Thyroid gland (tissue), 4 donors: Measurements from ENCODE around the gene MON1A. TPM values are rescaled to one million over a fixed set of nuclear protein-coding genes. Genes with fewer than 3 reads are reported as not detected.

Experiments
- DNase-seq, 2 donors: peaks; one replicate each; pipeline ENCODE4 v3.0.0-alpha.2; 2019
- H3K27ac ChIP-seq, 3 donors: fragments of 200-600 bp; sonication (generic); 1 replicate in 2 of 3; 2 replicates in 1 of 3; pipeline ENCODE4 v1.5.1; 2016 to 2019; ENCODE audit warnings: mild to moderate bottlenecking in 1 of 3, moderate library complexity in 1 of 3
- H3K27me3 ChIP-seq: fragments of 200-600 bp; sonication (generic); one replicate; pipeline ENCODE4 v1.5.1; 2019
- H3K36me3 ChIP-seq, 2 donors: fragments of 200-600 bp; sonication (generic); one replicate each; pipeline ENCODE4 v1.5.1; 2016 to 2019
- H3K4me1 ChIP-seq, 2 donors: fragments of 200-600 bp; sonication (generic); one replicate each; pipeline ENCODE4 v1.5.1; 2017 to 2019
- H3K4me3 ChIP-seq, 3 donors: fragments of 200-600 bp; sonication (generic); replicated peaks in 1 of 3; 1 replicate in 2 of 3; 2 replicates in 1 of 3; pipeline ENCODE4 v1.5.1; 2016; ENCODE audit warnings: mild to moderate bottlenecking in 1 of 3
- H3K9me3 ChIP-seq: fragments of 200-600 bp; sonication (generic); one replicate; pipeline ENCODE4 v1.5.1; 2017
- POLR2A ChIP-seq, 2 donors: fragments of 450-650 bp; IDR thresholded peaks; one replicate each; pipeline ENCODE4 v1.6.1; 2017; ENCODE audit warnings: antibody characterized with exemption in 2 of 2, mild to moderate bottlenecking in 2 of 2, moderate library complexity in 1 of 2
- WGBS, 2 donors: methylation state at CpG; one replicate each; pipeline ENCODE4 v1.1.5; 2017; 5-methylcytosine and 5-hydroxymethylcytosine counted together
- intact Hi-C: fragments of 100-400 bp; cut with DNase I; formaldehyde crosslinking; loops from one replicate; pipeline ENCODE4 v1.15.1; 2023
- total RNA-seq, 4 donors: library from RNA; depleted of rRNA; stranded (reverse); fragments of >200 nt; gene quantifications; one replicate each; pipeline ENCODE4 v1.2.3, GENCODE V29; 2016
- TF ChIP-seq, protein P1 (sequence below), 6 experiments: fragments of 200-600 bp in 3 of 6; fragments of 450-650 bp in 3 of 6; sonication (generic) in 3 of 6; IDR thresholded peaks; one replicate each; pipeline ENCODE4 v1.5.1; 2016 to 2019; ENCODE audit warnings: antibody characterized with exemption in 6 of 6, mild to moderate bottlenecking in 2 of 6, inconsistent platforms in 1 of 6, moderate library complexity in 1 of 6

The MON1A gene, protein sequence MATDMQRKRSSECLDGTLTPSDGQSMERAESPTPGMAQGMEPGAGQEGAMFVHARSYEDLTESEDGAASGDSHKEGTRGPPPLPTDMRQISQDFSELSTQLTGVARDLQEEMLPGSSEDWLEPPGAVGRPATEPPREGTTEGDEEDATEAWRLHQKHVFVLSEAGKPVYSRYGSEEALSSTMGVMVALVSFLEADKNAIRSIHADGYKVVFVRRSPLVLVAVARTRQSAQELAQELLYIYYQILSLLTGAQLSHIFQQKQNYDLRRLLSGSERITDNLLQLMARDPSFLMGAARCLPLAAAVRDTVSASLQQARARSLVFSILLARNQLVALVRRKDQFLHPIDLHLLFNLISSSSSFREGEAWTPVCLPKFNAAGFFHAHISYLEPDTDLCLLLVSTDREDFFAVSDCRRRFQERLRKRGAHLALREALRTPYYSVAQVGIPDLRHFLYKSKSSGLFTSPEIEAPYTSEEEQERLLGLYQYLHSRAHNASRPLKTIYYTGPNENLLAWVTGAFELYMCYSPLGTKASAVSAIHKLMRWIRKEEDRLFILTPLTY
- 10 to 100 TPM; 12.1 to 19.9 (median 18.7) TPM for total RNA-seq

- H3K36me3 ChIP-seq = no peaks in the 10 kb centered on the region
- WGBS, 2 donors = 1 to 10% methylated on average over 12 to 28 of the region's 56 CpGs
- H3K4me3 ChIP-seq = peak within 1 kb of the TSS; percentile 24 to 63 (median 51)
- H3K27ac ChIP-seq = peak within 1 kb of the TSS; percentile 87 to 90 (median 88)
- no peaks in the 10 kb centered on the region for H3K9me3 ChIP-seq
- no peaks in the 10 kb centered on the region for H3K27me3 ChIP-seq
- DNase-seq = peak; percentile 96 to 97
- H3K4me1 ChIP-seq = peaks cover 26 to 40% of the 10 kb centered on the region in 2 donors
- TF ChIP-seq, protein P1, sequence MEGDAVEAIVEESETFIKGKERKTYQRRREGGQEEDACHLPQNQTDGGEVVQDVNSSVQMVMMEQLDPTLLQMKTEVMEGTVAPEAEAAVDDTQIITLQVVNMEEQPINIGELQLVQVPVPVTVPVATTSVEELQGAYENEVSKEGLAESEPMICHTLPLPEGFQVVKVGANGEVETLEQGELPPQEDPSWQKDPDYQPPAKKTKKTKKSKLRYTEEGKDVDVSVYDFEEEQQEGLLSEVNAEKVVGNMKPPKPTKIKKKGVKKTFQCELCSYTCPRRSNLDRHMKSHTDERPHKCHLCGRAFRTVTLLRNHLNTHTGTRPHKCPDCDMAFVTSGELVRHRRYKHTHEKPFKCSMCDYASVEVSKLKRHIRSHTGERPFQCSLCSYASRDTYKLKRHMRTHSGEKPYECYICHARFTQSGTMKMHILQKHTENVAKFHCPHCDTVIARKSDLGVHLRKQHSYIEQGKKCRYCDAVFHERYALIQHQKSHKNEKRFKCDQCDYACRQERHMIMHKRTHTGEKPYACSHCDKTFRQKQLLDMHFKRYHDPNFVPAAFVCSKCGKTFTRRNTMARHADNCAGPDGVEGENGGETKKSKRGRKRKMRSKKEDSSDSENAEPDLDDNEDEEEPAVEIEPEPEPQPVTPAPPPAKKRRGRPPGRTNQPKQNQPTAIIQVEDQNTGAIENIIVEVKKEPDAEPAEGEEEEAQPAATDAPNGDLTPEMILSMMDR (IDR thresholded peaks at IDR 0.05) = peak in 4 of 6 experiments; percentile 18 to 47 (median 19)
- TF ChIP-seq POLR2A (IDR thresholded peaks at IDR 0.05) = peak in 1 of 2 donors; percentile 73
- intact Hi-C loops = no loop called here
These were observed at the start of gene MON1A for GRCh38 chr3:49929291-49930167. MON1A (minus strand) TSS chr3:49929811; CDS start chr3:49913346, 16,465 bp downstream.

- Histone ChIP-seq H3K27ac (no peak overlapping the region), H3K4me1 (peaks cover 8% of the 10 kb centered on the region in 2 donors), H3K4me3 (no peak overlapping the region), H3K36me3 (peaks cover 16 to 17% of the 10 kb centered on the region in 2 donors), H3K9me3 (no peaks in the 10 kb centered on the region), H3K27me3 (no peaks in the 10 kb centered on the region)
- WGBS, 2 donors = 89 to 91% methylated on average over 2 of the region's 2 CpGs
- intact Hi-C loops = no loop called here
- DNase-seq = no peak
- TF ChIP-seq, protein P1 (IDR thresholded peaks at IDR 0.05) = no peak
- no peak for TF ChIP-seq POLR2A (IDR thresholded peaks at IDR 0.05)
These were observed 47.3 kb upstream of the MON1A start for GRCh38 chr3:49976942-49977341.

DNA sequence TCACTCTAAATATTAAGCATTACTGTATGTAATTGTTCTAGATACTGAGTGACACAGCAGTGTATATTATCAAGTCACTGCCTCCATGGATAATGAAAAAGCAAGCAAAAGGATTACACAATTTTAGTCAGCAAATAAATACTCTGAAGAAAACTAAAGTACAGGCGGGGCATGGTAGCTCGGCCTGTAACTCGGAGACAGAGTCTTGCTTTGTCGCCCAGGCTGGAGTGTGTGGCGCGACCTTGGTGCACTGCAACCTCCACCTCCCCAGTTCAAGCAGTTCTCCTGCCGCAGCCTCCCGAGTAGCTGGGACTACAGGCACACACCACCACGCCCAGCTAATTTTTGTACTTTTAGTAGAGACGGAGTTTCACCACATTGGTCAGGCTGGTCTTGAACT, 43.0 kb upstream of the MON1A start:
- Histone ChIP-seq H3K27ac (no peak overlapping the region), H3K4me3 (no peak overlapping the region), H3K27me3 (no peaks in the 10 kb centered on the region), H3K9me3 (no peaks in the 10 kb centered on the region), H3K36me3 (peaks cover 14 to 17% of the 10 kb centered on the region in 2 donors), H3K4me1 (no peaks in the 10 kb centered on the region)
- intact Hi-C loops = no loop called here
- 95 to 96% methylated on average over 10 of the region's 10 CpGs for WGBS, 2 donors
- no peak for TF ChIP-seq POLR2A (IDR thresholded peaks at IDR 0.05)
- TF ChIP-seq, protein P1 (IDR thresholded peaks at IDR 0.05) = no peak
- DNase-seq = no peak

- WGBS, 2 donors = 93 to 94% methylated on average over 8 of the region's 8 CpGs
These were observed 38.7 kb upstream of the MON1A start for GRCh38 chr3:49968346-49968745.

More at GRCh38 chr3:49968346-49968745, 38.7 kb upstream of the MON1A start:
- H3K27me3 ChIP-seq = no peaks in the 10 kb centered on the region
- intact Hi-C loops = no loop called here
- no peak for DNase-seq
- H3K9me3 ChIP-seq = no peaks in the 10 kb centered on the region
- peaks cover 9 to 12% of the 10 kb centered on the region in 2 donors for H3K36me3 ChIP-seq
- no peak for TF ChIP-seq POLR2A (IDR thresholded peaks at IDR 0.05)
- TF ChIP-seq, protein P1 (IDR thresholded peaks at IDR 0.05) = no peak
- H3K4me3 ChIP-seq = no peak overlapping the region
- H3K4me1 ChIP-seq = peaks cover 10 to 18% of the 10 kb centered on the region in 2 donors
- no peak overlapping the region for H3K27ac ChIP-seq
